ENCODE data around the gene CSNK2A3. TPM values are rescaled to one million over a fixed set of nuclear protein-coding genes. Genes with fewer than 3 reads are reported as not detected.

The CSNK2A3 gene
- total RNA-seq, 4 donors from 2014 or later = 0.90 to 3.3 (median 2.9) TPM; not detected in 1

DNA sequence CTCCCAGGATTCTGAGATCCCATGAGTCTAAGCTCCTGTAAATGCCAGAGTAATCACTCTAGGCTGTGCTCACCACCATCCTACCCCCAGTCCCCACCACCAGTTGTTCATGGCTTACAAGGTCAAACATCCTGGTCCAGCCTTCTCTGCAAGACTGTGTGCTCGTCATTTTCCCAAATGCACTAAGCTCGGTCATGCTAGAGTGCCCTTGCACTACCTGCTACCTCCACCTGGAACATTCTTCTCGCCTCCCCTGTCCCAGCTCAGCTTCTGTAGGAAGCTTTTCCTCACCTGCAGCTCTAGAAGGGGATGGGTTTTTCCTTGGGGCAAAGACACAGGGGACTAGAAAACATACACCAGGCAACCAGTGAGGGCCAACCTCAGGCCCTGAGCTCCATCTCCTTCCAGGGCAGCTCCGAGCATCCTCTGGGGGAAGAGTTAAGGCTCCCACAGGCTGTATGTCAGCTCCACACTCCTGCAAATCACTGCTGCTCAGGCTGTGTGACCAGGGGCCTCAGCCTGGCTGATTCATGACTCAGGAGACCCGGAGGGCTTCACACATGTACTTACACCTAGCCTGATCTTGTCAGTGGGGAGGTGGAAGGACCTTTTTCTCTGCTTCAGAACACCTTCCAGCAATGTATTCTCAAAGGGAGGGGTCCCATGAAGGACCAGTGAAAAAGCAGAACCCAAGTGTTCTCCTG lies 37.2 kb upstream of the CSNK2A3 start:
- peaks cover 0 to 12% (median 0%) of the 10 kb centered on the region in 4 donors for H3K4me1 ChIP-seq
- no peaks in the 10 kb centered on the region for H3K36me3 ChIP-seq
- TF ChIP-seq EP300 (IDR thresholded peaks at IDR 0.05) = no peak
- no peak for TF ChIP-seq CTCF (IDR thresholded peaks at IDR 0.05)
- no peak for TF ChIP-seq POLR2A (IDR thresholded peaks at IDR 0.05)
- no peak overlapping the region for H3K27ac ChIP-seq
- DNase-seq (ENCODE audit: low spot score in 2 of 2) = no peak
- H3K27me3 ChIP-seq = no peaks in the 10 kb centered on the region
- WGBS, 2 donors = 95 to 97% methylated on average over 5 of the region's 5 CpGs
- no peak overlapping the region for H3K4me3 ChIP-seq
- H3K9me3 ChIP-seq = no peaks in the 10 kb centered on the region

DNA sequence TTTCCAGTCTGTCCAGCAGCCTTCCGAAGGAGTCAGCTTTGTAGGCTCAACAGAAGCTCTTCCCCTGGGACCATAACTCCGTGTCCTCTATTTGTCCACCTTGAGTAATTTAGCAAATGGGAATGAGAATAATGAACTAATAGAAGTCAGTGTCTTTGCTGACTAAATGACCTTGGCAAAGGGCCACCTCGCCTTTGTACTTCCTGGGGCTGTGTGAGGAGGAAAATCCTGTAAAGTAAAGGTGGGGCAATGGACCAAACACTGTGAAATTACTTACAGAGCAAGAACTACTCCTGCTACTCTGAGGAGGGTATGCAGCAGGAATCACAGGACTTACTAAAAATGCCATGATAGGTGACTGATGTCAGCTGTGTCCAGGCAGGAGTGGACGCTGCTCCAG lies 36.2 kb upstream of the CSNK2A3 start:
- no peak for DNase-seq (ENCODE audit: low spot score in 2 of 2)
- TF ChIP-seq CTCF (IDR thresholded peaks at IDR 0.05) (no peak), EP300 (IDR thresholded peaks at IDR 0.05) (no peak), POLR2A (IDR thresholded peaks at IDR 0.05) (no peak)
- WGBS, 2 donors = 59 to 73% methylated on average over 3 to 4 of the region's 4 CpGs
- H3K27me3 ChIP-seq = no peaks in the 10 kb centered on the region
- no peaks in the 10 kb centered on the region for H3K9me3 ChIP-seq
- no peaks in the 10 kb centered on the region for H3K36me3 ChIP-seq
- H3K27ac ChIP-seq = no peak overlapping the region
- no peak overlapping the region for H3K4me3 ChIP-seq
- peaks cover 0 to 12% (median 0%) of the 10 kb centered on the region in 4 donors for H3K4me1 ChIP-seq

GRCh38 chr11:11387622-11388305 lies 34.7 kb upstream of the CSNK2A3 start:
- no peak overlapping the region for H3K4me3 ChIP-seq
- H3K27me3 ChIP-seq = no peaks in the 10 kb centered on the region
- TF ChIP-seq CTCF (IDR thresholded peaks at IDR 0.05) (no peak), POLR2A (IDR thresholded peaks at IDR 0.05) (no peak), EP300 (IDR thresholded peaks at IDR 0.05) (no peak)
- H3K4me1 ChIP-seq = peaks cover 0 to 12% (median 0%) of the 10 kb centered on the region in 4 donors
- no peak overlapping the region for H3K27ac ChIP-seq
- no peaks in the 10 kb centered on the region for H3K36me3 ChIP-seq
- WGBS, 2 donors = 82 to 89% methylated on average over 10 of the region's 10 CpGs
- no peak for DNase-seq (ENCODE audit: low spot score in 2 of 2)
- no peaks in the 10 kb centered on the region for H3K9me3 ChIP-seq

GRCh38 chr11:11387207-11387606 lies 34.2 kb upstream of the CSNK2A3 start:
- H3K27me3 ChIP-seq = no peaks in the 10 kb centered on the region
- no peaks in the 10 kb centered on the region for H3K9me3 ChIP-seq
- peaks cover 0 to 9% (median 0%) of the 10 kb centered on the region in 4 donors for H3K4me1 ChIP-seq
- no peak overlapping the region for H3K27ac ChIP-seq
- no peaks in the 10 kb centered on the region for H3K36me3 ChIP-seq
- no peak for DNase-seq (ENCODE audit: low spot score in 2 of 2)
- 74 to 77% methylated on average over 4 of the region's 4 CpGs for WGBS, 2 donors
- H3K4me3 ChIP-seq = no peak overlapping the region
- TF ChIP-seq EP300 (IDR thresholded peaks at IDR 0.05) = no peak
- no peak for TF ChIP-seq POLR2A (IDR thresholded peaks at IDR 0.05)
- TF ChIP-seq CTCF (IDR thresholded peaks at IDR 0.05) = no peak

DNA sequence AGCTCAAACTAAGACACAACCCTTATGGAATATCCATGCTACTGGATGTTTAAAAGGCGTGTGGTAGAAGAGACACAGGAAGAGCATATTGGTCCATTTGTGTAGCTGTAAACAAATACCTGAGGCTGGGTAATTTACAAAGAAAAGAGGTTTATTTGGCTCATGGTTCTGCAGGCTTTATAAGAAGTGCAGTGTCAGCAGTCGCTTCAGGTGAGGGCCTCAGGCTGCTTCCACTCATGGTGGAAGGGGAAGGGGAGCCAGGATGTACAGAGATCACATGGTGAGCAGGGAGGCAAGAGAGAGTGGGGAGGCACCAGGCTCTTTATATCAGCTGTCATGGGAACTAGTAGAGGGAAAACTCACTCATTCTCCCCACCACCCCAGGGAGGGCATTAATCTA lies 31.8 kb upstream of the CSNK2A3 start:
- Histone ChIP-seq H3K4me1 (no peaks in the 10 kb centered on the region), H3K27me3 (no peaks in the 10 kb centered on the region), H3K9me3 (no peaks in the 10 kb centered on the region), H3K4me3 (no peak overlapping the region), H3K36me3 (no peaks in the 10 kb centered on the region), H3K27ac (no peak overlapping the region)
- TF ChIP-seq EP300 (IDR thresholded peaks at IDR 0.05) (no peak), POLR2A (IDR thresholded peaks at IDR 0.05) (no peak), CTCF (IDR thresholded peaks at IDR 0.05) (no peak)
- WGBS, 2 donors = 95 to 97% methylated on average over 2 of the region's 2 CpGs
- no peak for DNase-seq (ENCODE audit: low spot score in 2 of 2)

Data from tibial nerve (tissue), 4 donors.